Measurements from ENCODE around the gene FBXW12.
"Not testable (repeated sequence)": the region's sequence is repeated elsewhere in the genome, so short reads cannot be mapped to it uniquely, and the experiment has no call there.

Gene FBXW12

DNA sequence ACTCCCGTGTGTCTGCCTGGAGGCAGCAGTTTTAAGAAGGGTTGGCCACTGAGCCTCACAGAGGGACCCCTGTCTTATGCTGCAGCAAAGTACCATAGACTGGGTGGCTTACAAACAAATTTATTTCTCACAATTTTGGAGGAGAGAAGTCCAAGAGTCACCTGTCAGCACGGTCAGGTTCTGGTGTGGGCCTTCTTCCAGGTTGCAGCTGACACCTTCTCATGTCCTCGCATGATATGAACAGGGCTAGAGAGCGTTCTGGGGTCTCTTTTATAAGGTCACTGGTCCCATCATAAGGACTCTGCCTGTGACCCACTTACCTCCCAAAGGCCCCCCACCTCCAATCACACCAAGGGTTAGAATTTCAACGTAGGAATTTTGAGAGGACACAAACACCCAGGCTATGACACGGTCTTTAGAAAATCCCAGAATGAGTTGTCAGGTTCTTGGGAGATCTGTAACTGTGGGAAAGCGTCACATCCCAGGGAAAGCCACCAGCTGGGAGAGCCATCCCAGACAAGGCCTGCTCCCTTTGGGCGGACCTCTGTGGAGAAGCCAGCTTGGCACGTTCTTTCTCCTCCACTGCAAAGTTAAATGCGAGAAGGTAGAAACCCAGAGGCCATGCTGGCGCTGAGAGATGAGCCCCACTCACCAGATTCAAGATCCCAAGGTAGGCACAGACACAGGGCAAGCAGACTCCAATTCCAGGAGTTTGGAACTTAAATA lies at the start of gene FBXW12:
FBXW12 (plus strand) TSS at position 569 of the 726 bp plus-strand sequence. CDS start 549 bp downstream, outside the sequence.
- no peak for DNase-seq (ENCODE audit: low read depth in 4 of 4, low spot score in 1 of 4)

DNA sequence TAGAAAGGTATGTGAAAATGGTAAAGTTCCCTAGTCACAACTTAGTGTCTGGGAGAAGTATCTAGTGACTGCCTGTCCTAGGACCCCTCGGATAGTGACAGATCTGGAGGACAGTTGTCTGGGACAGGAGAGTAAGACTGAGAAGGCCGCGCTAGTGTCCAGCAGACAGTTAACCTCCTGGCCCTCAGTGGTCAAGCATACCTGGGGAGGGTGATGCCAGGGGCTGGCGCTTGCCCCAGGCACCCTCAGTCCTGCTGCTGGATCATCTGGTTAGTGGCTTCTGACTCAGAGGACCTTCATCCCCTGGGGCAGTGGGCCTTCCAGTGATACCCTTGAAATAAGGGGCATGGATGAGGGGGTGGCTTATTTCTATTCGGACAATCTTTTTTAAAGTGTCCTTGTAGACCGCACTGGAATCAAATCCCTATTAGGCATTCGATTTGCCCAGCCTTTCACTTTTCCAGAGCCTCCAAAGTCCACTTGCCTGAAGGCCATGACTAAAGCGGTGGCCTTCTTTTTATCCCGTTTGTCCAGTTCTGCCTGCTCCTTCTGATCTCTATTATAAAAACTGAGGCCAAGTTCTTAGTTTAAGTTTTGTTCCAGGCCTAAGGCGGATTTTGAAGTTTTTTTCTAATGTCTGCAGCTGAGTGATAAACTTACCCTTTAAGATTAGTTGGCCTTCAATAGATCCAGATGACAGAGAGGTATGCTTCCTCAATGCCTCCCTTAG lies 40.1 kb upstream of the FBXW12 start:
- not testable (repeated sequence) for DNase-seq (ENCODE audit: low read depth in 4 of 4, low spot score in 1 of 4)

- not testable (repeated sequence) for DNase-seq (ENCODE audit: low read depth in 4 of 4, low spot score in 1 of 4)
Observed at GRCh38 chr3:48333346-48334245, 38.4 kb upstream of the FBXW12 start, which contains the start of gene SPINK8. SPINK8 (minus strand) TSS chr3:48333661; CDS start chr3:48328341, 5,320 bp downstream.

DNA sequence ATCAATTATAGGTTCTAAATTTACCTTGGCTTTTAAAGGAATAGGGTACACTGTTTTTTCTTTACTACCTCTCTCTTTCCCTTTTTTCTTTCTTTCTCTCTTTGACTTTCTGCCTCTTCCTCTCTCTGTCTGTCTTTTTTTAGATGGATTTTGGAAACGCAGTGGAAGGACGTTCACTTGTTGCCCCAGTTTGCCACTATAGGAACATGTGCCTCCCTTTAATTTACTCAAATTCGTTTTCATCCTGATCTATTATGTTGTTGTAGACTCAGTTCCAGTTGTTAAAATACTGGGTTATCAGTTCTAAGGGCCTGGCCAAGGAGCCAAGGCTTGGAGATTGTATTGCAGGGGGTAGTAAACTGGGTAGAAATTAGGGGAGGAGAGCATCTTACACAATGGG lies 37.4 kb upstream of the FBXW12 start:
- DNase-seq (ENCODE audit: low read depth in 4 of 4, low spot score in 1 of 4): no peak

DNA sequence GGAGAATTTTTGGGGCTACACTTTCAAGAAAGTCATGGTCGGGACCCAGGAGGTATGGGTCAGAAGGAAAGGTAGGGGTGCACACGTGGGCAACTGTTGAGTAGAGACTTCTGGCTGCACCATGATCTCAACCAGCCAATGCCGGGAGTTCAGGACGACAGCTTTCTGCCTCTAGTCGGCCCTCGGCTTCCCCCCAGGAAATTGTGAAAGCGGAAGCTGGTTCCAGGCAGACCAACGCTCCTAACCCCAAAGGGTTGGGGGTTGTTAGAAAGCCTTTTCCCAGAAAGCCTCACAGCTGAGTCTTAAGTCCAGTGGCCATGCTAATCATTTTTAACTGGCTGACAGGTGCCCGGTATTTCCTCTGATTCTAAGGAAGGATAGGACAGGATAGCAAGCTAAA lies 36.7 kb upstream of the FBXW12 start:
- DNase-seq (ENCODE audit: low read depth in 4 of 4, low spot score in 1 of 4): not testable (repeated sequence)

GRCh38 chr3:48337536-48337935 lies 34.5 kb upstream of the FBXW12 start:
- not testable (repeated sequence) for DNase-seq (ENCODE audit: low read depth in 4 of 4, low spot score in 1 of 4)

DNA sequence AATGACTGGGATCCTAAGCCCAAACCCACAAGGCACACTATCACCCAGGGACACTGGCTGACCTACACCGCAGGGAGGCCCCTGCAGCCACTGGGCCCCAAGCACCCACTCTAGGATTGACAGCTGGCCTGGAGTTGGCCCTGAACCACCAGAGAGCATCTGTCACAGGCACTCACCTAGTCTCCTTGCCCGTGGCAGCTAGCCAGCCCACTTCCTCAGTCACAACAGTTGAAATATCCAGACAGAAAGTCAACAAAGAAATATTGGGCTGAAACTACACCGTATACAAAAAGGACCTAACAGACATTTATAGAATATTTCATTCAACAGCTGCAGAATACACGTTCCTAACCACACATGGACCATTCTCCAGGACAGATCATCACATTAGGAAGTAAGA lies 33.4 kb upstream of the FBXW12 start:
- no peak for DNase-seq (ENCODE audit: low read depth in 4 of 4, low spot score in 1 of 4)

DNA sequence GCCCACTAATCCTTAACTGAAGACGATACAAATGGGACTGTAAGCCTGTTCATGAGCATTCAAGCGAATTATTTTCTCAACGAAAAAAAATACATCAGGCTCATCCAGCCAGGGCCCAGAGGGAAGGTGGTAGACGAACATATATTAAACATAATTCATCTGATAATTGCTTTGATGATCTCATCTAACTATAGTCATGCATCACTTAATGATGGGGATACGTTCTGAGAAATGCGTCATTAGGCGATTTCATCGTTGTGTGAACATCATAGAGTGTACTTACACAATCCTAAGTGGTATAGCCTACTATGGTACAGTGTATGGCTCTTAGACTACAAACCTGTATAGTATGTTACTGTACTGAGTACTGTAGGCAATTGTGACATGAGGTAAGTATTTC lies 28.6 kb upstream of the FBXW12 start:
- no peak for DNase-seq (ENCODE audit: low read depth in 4 of 4, low spot score in 1 of 4)

- no peak for DNase-seq (ENCODE audit: low read depth in 4 of 4, low spot score in 1 of 4)
Observed at GRCh38 chr3:48344867-48345507, 27.0 kb upstream of the FBXW12 start.

- no peak for DNase-seq (ENCODE audit: low read depth in 4 of 4, low spot score in 1 of 4)
Observed at GRCh38 chr3:48345946-48346572, 26.0 kb upstream of the FBXW12 start.

DNA sequence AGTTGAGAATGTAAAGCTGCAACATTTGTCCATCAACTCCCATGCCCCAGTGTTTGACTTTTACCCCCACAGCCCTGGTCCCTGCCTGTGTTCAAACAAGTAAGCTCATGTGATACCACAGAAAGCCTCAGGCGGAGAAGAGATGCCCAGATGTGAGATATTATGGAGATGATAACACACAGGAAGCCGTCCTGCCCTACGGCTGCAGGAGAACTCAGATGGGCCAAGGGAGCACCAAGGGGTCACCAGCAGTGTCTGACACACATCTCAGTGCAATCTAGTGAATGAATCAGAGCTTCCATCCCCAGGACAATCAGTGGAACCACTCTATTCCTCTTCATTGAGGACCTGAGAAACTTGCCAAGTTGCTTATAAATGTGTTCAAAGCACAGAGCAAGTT lies 24.5 kb upstream of the FBXW12 start:
- DNase-seq (ENCODE audit: low read depth in 4 of 4, low spot score in 1 of 4): no peak

DNA sequence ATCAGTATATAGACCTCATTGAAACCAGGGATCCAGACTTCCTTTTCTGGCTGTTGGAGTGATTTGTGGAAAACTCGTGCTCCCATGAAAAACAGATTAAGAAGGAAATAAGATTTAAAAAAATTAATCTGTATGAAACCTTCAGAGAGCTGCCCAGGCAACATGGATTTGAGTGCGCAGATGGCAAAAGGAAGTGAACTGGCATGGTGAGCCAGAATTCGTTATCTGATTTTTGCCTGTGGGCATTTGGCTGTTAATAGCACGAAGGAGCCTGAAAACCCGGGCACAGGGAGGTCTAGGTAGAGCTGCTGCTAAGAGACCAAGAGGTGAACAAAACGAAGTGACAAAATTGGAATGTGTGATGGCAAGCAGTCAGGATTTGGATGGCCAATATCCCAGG lies 19.5 kb upstream of the FBXW12 start:
- DNase-seq (ENCODE audit: low read depth in 4 of 4, low spot score in 1 of 4): no peak

GRCh38 chr3:48353987-48354386 lies 18.0 kb upstream of the FBXW12 start:
- DNase-seq (ENCODE audit: low read depth in 4 of 4, low spot score in 1 of 4): no peak

GRCh38 chr3:48356419-48356818 lies 15.6 kb upstream of the FBXW12 start:
- no peak for DNase-seq (ENCODE audit: low read depth in 4 of 4, low spot score in 1 of 4)

DNA sequence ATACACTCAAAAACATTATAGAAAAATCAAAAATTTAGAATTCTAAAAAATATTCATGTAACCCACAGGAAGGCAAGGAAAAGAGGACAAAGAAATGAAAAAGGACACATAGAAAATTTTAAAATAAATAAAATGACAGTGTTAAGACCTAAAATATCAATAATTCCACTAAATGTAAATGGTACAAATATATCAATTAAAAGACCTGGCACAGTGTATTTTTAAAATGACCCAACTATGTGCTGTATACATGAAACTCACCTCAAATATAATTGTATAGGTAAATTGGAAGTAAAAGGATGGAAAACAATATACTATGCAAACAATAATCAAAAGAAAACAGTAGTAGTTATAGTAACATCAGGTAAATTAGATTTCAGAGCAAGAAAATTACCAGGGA lies 10.1 kb upstream of the FBXW12 start:
- DNase-seq (ENCODE audit: low read depth in 4 of 4, low spot score in 1 of 4): no peak

GRCh38 chr3:48364840-48365239 lies 7.2 kb upstream of the FBXW12 start:
- no peak for DNase-seq (ENCODE audit: low read depth in 4 of 4, low spot score in 1 of 4)

DNA sequence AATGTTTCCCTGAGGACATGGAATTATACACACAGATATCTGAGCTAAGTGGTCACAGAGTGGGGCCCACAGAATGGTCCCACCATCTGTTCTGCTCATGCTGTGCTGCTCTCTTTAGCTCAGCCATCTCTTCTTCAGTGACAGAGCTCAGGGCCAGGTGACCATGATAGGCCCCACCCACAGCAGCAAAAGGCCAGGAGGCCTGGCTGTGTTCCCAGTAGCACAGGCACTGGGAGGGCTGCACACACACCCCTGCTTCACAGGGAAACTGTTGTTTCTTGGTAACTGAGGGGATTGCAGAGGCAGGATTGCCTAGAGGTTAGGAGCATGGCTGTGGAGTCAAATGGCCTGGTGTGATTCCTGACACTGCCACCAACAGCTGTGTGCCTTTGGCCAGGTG lies 4.8 kb upstream of the FBXW12 start:
- no peak for DNase-seq (ENCODE audit: low read depth in 4 of 4, low spot score in 1 of 4)

GRCh38 chr3:48369693-48370332 lies 2.2 kb upstream of the FBXW12 start:
- DNase-seq (ENCODE audit: low read depth in 4 of 4, low spot score in 1 of 4): no peak

- no peak for DNase-seq (ENCODE audit: low read depth in 4 of 4, low spot score in 1 of 4)
Observed at GRCh38 chr3:48370333-48370713, 1.7 kb upstream of the FBXW12 start.

GRCh38 chr3:48372377-48372770 lies 355 bp downstream of the FBXW12 start:
- DNase-seq (ENCODE audit: low read depth in 4 of 4, low spot score in 1 of 4): no peak
